C4-2B (cell line): Measurements from ENCODE around the gene D2HGDH.

ENCODE experiments used
- ZFX ChIP-seq: fragments of 450-650 bp; IDR thresholded peaks from 2 replicates; pipeline ENCODE4 v1.6.1; 2017
- TF ChIP-seq, protein P1 (sequence below): fragments of 450-650 bp; conservative IDR thresholded peaks from 2 replicates; pipeline ENCODE4 v1.5.1; 2017; ENCODE audit warnings: mild to moderate bottlenecking

DNA sequence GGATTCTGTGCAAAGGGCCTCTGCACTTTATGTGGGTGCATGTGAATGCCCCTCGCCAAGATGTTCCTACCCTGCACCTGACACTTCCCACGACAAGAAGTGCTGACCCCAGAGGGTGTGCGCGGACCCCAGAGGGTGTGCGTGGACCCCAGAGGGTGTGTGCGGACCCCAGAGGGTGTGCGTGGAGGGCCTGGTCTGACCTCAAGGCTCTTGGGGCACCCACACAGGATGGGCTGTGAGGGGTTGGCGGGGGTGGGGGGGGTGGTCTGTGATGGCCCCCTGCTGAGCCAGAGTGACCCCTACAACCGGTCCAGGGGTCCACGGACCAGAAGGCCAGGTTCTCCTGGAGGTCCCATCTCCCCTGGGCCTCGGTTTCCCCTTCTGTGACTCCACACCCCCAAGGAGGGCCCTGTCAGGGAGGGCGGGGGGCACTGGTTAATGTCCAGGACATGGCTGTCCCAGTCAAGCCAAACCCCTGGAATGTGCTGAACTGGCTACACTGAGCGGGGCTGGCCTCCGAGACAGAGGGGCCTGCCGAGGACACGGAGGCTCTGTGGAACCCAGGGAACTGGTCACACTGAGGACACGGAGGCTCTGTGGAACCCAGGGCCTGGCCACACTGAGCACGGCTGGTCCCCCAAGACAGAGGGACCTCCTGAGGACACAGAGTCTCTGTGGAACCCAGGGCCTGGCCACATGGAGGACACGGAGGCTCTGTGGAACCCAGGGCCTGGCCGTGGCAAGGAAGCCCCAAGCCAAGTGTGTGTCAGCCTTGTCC is 77.7 kb downstream of the D2HGDH start:
- TF ChIP-seq, protein P1, sequence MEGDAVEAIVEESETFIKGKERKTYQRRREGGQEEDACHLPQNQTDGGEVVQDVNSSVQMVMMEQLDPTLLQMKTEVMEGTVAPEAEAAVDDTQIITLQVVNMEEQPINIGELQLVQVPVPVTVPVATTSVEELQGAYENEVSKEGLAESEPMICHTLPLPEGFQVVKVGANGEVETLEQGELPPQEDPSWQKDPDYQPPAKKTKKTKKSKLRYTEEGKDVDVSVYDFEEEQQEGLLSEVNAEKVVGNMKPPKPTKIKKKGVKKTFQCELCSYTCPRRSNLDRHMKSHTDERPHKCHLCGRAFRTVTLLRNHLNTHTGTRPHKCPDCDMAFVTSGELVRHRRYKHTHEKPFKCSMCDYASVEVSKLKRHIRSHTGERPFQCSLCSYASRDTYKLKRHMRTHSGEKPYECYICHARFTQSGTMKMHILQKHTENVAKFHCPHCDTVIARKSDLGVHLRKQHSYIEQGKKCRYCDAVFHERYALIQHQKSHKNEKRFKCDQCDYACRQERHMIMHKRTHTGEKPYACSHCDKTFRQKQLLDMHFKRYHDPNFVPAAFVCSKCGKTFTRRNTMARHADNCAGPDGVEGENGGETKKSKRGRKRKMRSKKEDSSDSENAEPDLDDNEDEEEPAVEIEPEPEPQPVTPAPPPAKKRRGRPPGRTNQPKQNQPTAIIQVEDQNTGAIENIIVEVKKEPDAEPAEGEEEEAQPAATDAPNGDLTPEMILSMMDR = no peak
- no peak for TF ChIP-seq ZFX
